ENCODE data around the gene CCNJL. TPM values are rescaled to one million over a fixed set of nuclear protein-coding genes. Genes with fewer than 3 reads are reported as not detected.

The CCNJL gene
- total RNA-seq, 1 experiment from 2014 or later = 33.9 TPM

DNA sequence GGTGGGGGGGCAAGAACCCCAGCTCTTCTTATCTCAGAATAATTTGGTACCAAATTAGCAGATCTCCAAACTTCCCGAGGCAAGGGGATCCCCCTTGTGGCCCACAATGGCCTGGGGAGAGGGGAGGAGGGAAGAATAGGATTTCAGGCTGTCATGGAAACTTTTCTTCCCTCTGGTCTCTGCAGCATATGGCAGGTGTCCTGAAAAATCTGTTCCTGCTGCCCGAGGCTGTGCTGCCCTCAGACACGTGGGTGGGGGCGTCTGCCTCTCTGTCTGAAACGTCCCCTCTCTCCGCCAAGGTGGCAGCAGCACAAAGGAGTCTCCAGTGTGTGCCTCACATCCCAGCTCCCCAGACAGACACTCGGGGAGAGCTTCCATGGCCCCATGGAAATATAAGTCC is 34.0 kb downstream of the CCNJL start:
- no peak for DNase-seq
- no peaks in the 10 kb centered on the region for H3K79me2 ChIP-seq (ENCODE audit: low read depth)
- no peak overlapping the region for H3K4me3 ChIP-seq
- no peak for TF ChIP-seq CTCF (conservative IDR thresholded peaks at IDR 0.05)
- no peak for TF ChIP-seq EZH2 (IDR thresholded peaks at IDR 0.05; ENCODE audit: low read depth)
- no peaks in the 10 kb centered on the region for H3K27me3 ChIP-seq (ENCODE audit: insufficient read depth, low read depth)
- no peaks in the 10 kb centered on the region for H3K9me3 ChIP-seq (ENCODE audit: insufficient read depth, low read depth)
- H3K27ac ChIP-seq = no peak overlapping the region
- intact Hi-C loops (cut with micrococcal nuclease; ENCODE audit: unreplicated experiment) = no loop called here
- H3K4me1 ChIP-seq (replicated peaks; ENCODE audit: insufficient read depth) = no peaks in the 10 kb centered on the region
- ChIA-PET CTCF (interaction anchor here (0.6 kb wide), 1 partner anchor 112 kb away, joined by 3 read pairs; no protein-coding TSS in a partner anchor), POLR2A (ENCODE audit: unreplicated experiment) (no interaction called here)
- 0 out of 2 replicates have a peak, but pooled peaks cover 3% of the 10 kb centered on the region for H3K36me3 ChIP-seq (ENCODE audit: low read depth)
- no peak overlapping the region for H3K4me2 ChIP-seq
- no peaks in the 10 kb centered on the region for H3K9me2 ChIP-seq (ENCODE audit: insufficient read depth)
- no TSS peak for BruUV-seq (replicated peaks)
- H4K20me1 ChIP-seq (ENCODE audit: insufficient read depth) = no peaks in the 10 kb centered on the region
- no peak overlapping the region for H2AFZ ChIP-seq
- no peaks in the 10 kb centered on the region for H3F3A ChIP-seq (ENCODE audit: insufficient read depth, low read depth)

- CTCF ChIA-PET = interaction anchor here (0.7 kb wide), 1 partner anchor 9 kb away, joined by 5 read pairs; no protein-coding TSS in a partner anchor
- Histone ChIP-seq H3F3A (ENCODE audit: insufficient read depth, low read depth) (peaks cover 3% of the 10 kb centered on the region; the same call in 1 of the 2 replicates), H3K27me3 (ENCODE audit: insufficient read depth, low read depth) (no peaks in the 10 kb centered on the region), H3K4me2 (no peak overlapping the region), H3K36me3 (ENCODE audit: low read depth) (0 out of 2 replicates have a peak, but pooled peaks cover 3% of the 10 kb centered on the region), H3K79me2 (ENCODE audit: low read depth) (no peaks in the 10 kb centered on the region), H3K4me3 (no peak overlapping the region), H3K9me2 (ENCODE audit: insufficient read depth) (no peaks in the 10 kb centered on the region), H3K9me3 (ENCODE audit: insufficient read depth, low read depth) (no peaks in the 10 kb centered on the region), H3K4me1 (replicated peaks; ENCODE audit: insufficient read depth) (no peaks in the 10 kb centered on the region), H4K20me1 (ENCODE audit: insufficient read depth) (no peaks in the 10 kb centered on the region), H2AFZ (no peak overlapping the region), H3K27ac (no peak overlapping the region)
- POLR2A ChIA-PET (ENCODE audit: unreplicated experiment) = no interaction called here
- TF ChIP-seq EZH2 (IDR thresholded peaks at IDR 0.05; ENCODE audit: low read depth) (no peak), CTCF (conservative IDR thresholded peaks at IDR 0.05) (no peak)
- intact Hi-C loops (cut with micrococcal nuclease; ENCODE audit: unreplicated experiment) = no loop called here
- DNase-seq = no peak
- no TSS peak for BruUV-seq (replicated peaks)
These were observed 37.9 kb downstream of the CCNJL start for GRCh38 chr5:160274483-160274931.

DNA sequence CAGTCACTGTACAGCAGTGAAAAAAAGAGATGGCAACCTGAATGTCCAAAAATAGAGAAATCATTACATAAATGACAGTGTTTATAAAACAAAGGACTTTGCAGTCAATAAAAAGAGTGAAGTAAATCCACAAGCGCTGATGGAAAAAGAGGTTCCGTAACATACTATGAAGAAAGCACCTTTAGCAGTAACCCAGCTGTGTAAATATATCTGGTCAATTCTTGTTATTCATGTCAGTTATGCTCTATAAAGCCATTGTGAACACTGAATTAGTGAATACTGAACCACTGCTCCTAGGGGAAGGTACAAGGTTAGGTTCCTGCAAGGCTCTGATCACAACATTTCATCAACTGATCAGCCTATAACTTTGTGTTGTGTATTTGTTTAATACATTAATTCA is 39.5 kb downstream of the CCNJL start:
- no peaks in the 10 kb centered on the region for H3K9me3 ChIP-seq (ENCODE audit: insufficient read depth, low read depth)
- H2AFZ ChIP-seq = no peak overlapping the region
- H3K79me2 ChIP-seq (ENCODE audit: low read depth) = no peaks in the 10 kb centered on the region
- H3K36me3 ChIP-seq (ENCODE audit: low read depth) = 0 out of 2 replicates have a peak, but pooled peaks cover 3% of the 10 kb centered on the region
- no TSS peak for BruUV-seq (replicated peaks)
- H3F3A ChIP-seq (ENCODE audit: insufficient read depth, low read depth) = peaks cover 7% of the 10 kb centered on the region; the same call in 1 of the 2 replicates
- H3K27ac ChIP-seq = no peak overlapping the region
- H3K27me3 ChIP-seq (ENCODE audit: insufficient read depth, low read depth) = no peaks in the 10 kb centered on the region
- ChIA-PET POLR2A (ENCODE audit: unreplicated experiment) (interaction anchor here (0.8 kb wide), 1 partner anchor 41 kb away, joined by 33 read pairs; no protein-coding TSS in a partner anchor), CTCF (no interaction called here)
- no peak overlapping the region for H3K4me2 ChIP-seq
- peaks cover 11% of the 10 kb centered on the region for H3K4me1 ChIP-seq (replicated peaks; ENCODE audit: insufficient read depth)
- intact Hi-C loops (cut with micrococcal nuclease; ENCODE audit: unreplicated experiment) = no loop called here
- no peaks in the 10 kb centered on the region for H3K9me2 ChIP-seq (ENCODE audit: insufficient read depth)
- no peak overlapping the region for H3K4me3 ChIP-seq
- no peak for DNase-seq
- no peaks in the 10 kb centered on the region for H4K20me1 ChIP-seq (ENCODE audit: insufficient read depth)
- TF ChIP-seq EZH2 (IDR thresholded peaks at IDR 0.05; ENCODE audit: low read depth) (no peak), CTCF (conservative IDR thresholded peaks at IDR 0.05) (no peak)

All from PC-9 (cell line).